HG03442 (cell line): ENCODE results near the gene SLC5A3.

Source experiments
- ATAC-seq: cut with Tn5 transposase; IDR thresholded peaks from one replicate; pipeline ENCODE4 v1.9.1; 2021; ENCODE audit warnings: mild to moderate bottlenecking, moderate library complexity; ENCODE audit not compliant: unreplicated experiment

SLC5A3 gene

GRCh38 chr21:34073032-34073748 lies at the start of gene SLC5A3, which contains the start of gene MRPS6:
TSS of gene SLC5A3 (plus strand) at chr21:34073578. CDS start at chr21:34095199, 21,621 bp downstream.
TSS of gene MRPS6 (plus strand) at chr21:34073578. CDS start at chr21:34073701, 123 bp downstream.
- ATAC-seq, result peak; percentile 70

DNA sequence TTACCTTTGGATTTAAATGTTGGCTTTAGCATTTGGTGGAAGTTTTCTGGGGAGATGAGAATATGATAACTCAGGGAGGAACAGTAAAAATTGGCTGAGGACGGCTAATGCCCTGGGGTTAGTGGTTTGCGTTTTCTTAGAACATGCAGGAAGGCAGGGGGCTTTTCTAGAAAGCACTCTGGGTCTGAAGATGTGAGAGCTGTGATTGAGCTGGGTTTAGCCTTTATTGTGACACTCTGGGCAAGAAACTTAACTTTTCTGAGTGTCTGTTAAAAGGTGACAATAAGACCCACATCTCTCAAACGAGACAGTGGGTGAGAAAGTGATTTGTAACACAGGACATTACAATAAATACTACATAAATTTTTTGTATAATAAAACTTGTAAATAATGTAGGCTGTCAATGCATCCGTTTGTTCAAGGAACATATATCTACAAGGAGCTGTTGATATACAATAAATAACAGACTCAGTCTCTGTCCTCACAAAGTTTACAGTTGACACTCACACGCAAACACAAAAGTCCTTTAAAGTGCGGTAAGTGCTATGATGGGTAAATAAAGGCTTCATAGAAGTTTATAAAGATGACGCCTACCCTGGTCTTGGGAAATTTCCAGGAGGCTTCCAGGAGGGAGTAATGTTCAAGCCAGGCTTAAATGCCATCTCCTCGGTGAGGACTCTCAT lies 49.5 kb upstream of the SLC5A3 start:
- no peak for ATAC-seq

GRCh38 chr21:34024374-34024693 lies 49.0 kb upstream of the SLC5A3 start:
- ATAC-seq, result no peak

DNA sequence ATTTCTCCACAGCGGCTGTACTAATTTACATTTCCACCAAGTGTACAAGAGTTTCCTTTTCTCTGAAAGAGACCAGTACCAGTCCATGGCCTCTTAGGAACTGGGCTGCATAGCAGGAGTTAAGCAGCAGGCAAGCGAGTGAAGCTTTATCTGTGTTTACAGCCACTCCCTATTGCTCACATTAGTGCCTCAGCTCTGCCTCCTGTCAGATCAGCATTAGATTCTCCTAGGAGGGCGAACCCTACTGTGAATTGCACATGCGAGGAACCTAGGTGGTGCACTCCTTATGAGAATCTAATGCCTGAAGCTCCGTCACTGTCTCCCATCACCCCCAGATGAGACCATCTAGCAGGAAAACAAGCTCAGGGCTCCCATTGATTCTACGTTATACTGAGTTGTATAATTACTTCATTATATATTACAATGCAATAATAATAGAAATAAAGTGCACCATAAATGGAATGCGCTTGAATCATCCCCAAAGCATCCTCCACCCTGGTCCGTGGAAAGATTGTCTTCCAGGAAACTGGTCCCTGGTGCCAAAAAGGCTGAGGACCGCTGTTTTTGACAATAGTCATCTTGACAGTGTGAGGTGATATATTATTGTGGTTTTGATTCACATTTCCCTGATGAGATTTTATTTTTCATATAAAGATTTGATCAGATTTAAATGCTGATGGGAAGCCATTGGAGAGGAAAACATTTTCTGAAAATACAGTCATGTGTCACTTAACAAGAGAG lies 45.5 kb upstream of the SLC5A3 start:
- no peak for ATAC-seq

DNA sequence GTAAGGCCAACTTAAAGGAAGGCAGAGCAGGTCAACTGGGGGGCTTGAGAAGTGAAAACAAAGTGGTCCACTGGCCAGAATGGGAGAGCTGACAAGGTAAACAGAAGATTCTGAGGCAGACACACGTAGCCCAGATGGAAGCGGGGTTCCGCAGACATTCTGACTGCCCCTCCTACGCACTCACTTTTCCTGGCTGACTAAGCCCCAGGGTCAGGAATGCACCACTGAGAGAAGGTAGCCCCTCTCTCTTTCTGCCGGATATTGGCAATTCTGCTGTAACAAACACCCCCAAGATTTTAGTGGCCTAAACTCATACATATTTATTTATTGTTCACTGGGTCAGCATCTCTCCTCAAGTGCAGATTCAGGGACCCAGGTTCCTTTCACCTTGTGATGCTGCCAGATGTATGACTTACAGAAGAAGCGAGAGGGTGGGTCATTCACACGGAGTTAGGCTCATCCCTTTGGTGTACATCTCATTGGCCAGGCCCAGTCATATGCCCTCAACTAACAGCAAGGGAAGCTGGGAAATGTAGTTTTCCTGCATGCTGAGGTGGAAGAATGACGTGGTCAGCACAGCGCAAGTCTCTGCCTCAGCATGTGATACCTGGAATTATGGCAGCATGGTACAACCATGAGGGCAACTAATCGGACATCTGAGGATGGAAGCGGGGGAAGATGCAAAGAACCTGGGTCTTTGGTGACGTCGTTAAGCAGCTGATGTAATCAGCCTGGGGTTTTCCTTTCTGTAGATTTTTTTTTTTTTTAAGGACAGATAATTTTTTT lies 43.4 kb upstream of the SLC5A3 start:
- peak; percentile 90 for ATAC-seq

DNA sequence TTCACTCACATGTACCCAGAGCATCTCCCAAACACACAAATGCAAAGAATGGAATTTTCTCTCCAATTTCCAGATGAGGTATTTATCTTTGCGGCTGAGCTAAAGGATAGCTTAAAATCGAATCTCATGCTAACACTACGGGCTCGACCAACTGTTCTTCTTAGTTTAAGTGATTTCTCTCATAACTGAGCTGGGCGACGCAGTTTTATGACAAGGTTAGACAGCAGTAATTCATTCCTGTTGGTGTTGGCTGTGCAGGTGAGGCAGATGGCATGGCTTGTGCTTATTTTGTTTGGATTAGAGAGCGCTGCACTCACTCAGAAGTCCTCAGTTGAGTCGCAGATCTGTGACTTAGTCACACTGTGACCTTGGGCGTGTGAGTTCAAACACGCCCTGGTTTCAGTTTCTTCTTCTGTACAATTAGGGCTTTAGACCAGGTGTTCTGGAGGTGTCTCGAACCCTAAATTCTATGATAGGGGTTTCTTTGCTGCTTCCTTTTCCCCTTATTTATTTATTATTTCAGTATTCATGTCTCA lies 41.5 kb upstream of the SLC5A3 start:
- ATAC-seq, result no peak

GRCh38 chr21:34034369-34035014 lies 38.9 kb upstream of the SLC5A3 start:
- ATAC-seq, result no peak

DNA sequence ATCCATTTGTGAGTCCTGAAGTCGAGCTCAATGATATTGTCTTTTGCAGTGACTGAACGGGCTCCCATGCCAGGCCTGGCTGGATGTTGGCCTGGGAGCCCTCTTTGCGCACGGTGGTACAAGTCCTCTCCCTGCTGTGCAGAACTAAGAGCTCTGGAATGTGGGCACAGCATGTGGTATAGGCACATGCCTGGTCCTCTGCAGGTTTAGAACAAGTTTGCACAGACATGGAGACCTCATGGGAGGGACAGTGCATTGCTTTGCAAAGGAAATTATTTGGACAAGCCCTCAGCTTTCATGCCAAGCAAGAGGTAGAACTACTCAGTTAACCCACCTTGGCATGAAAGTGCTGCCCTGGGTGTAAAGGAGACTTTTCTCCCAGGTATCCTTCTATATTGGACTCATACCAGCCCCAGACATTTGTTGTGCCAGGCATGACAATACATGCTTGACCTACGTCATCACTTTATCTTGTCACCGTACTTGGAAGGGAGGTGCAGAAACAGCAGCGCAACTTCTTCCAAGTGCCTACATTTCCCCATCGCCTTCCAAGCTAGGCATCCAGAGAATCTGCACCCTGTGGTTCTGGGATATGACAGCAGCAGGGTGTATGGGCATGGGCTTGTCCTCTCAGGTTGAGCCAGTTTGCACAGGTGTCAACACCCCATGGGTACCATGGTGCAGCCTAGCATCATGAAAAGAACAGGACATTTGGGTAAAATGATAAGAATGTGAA lies 37.6 kb upstream of the SLC5A3 start:
- no peak for ATAC-seq

DNA sequence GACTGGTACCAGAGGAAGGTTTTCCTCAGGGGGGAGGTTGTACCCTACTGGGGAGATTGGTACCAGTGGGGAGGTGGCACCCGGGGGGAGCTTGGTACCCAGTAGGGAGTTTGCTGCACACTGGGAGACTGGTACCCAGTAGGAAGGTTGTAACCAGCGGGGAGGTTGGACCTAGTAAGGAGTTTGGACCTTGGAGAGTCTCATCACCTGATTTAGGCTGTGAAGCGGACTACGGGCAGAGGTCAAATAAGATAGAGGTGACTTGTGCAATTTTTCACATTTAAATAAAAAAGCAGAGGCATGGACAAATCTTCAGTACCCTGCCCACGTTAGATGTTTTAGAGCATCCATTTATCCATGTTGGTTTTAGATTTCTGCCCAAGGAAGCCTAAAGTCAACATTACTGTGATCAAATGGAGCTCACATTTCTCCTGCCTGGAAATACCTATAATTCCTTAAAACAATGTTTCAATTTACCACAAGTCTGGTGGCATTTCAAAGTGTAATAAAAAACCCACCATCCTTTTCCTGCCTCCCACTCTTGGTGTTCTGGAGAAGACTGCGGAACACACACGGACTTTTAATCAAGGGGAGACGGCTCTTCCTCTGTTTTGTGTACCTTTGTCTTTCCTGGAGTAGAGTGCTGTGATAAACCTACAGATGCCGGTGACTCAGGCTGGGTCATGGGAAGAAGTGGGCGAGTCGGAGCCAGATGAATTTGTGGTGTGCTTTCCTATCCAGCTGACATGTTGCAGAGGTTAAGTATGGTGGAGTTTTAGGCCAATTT lies 36.2 kb upstream of the SLC5A3 start:
- ATAC-seq, result no peak

DNA sequence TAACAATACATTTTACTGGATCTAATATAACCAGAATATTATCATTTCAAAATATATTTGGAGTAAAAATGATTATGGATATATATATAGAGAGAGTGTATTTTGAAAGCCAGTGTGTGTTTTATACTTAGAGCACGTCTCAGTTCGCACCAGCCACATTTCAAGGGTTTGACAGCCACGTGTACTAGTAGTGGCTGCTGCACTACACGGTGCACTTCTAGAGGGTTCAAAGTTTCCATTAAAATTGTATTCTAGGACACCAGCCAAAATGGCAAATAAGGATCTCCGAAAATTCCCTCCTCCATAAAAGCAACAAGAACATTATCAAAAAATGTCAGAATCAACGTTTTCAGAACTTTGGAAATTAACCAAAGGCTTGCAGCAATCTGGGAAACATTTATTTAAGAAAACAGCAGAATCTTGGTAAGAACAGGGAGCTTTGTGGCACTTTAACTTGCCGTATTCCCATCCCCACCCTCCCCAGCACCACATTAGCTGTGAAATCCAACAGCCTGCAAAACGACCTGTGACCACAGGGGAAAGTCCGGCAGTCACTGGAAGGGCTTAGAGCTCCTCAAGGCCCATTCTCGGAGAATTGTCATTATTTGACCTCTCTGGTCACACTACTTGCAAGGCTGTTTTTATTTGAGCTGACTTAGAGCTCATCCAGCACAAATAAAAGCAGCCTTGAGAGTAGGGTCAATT lies 33.5 kb upstream of the SLC5A3 start:
- no peak for ATAC-seq

DNA sequence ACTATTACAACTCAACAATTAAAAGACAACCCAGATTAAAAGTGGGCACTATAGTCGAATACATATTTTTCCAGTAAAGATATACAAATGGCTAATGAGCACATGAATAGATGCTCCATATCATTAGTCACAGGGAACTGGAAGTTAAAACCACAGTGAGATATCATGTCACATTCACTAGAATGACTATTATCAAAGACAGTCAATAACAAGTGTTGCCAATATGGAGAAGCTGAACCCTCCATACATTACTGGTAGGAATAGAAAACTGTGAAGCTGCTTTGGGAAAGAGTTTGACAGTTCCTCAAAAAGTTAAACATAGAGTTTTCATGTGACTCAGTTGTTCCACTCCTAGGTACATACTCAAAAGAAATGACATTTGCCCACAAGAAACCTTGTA lies 30.6 kb upstream of the SLC5A3 start:
- no peak for ATAC-seq

- ATAC-seq, result no peak
Measured at GRCh38 chr21:34043333-34043732, 30.0 kb upstream of the SLC5A3 start.

GRCh38 chr21:34046917-34047316 lies 26.5 kb upstream of the SLC5A3 start:
- ATAC-seq, result no peak

GRCh38 chr21:34047835-34048234 lies 25.5 kb upstream of the SLC5A3 start:
- ATAC-seq, result no peak

- no peak for ATAC-seq
Measured at GRCh38 chr21:34052171-34052570, 21.2 kb upstream of the SLC5A3 start.

- no peak for ATAC-seq
Measured at GRCh38 chr21:34054259-34054658, 19.1 kb upstream of the SLC5A3 start.

DNA sequence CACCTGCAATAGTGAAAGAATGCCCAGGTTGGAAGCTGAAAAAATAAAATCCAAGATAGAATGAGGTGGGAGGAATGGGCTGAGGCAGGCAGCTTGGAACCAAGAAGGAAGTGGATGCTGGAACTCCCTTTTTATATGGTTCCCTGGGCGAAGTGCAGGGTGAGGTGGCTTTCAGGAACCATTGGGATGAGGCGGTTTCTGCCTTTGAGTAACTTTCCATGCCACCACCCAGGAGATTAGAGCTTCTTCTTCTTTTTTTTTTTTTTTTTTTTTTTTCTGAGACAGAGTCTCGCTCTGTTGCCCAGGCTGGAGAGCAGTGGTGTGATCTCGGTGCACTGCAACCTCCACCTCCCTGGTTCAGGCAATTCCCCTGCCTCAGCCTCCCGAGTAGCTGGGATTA lies 17.8 kb upstream of the SLC5A3 start:
- ATAC-seq, result no peak

DNA sequence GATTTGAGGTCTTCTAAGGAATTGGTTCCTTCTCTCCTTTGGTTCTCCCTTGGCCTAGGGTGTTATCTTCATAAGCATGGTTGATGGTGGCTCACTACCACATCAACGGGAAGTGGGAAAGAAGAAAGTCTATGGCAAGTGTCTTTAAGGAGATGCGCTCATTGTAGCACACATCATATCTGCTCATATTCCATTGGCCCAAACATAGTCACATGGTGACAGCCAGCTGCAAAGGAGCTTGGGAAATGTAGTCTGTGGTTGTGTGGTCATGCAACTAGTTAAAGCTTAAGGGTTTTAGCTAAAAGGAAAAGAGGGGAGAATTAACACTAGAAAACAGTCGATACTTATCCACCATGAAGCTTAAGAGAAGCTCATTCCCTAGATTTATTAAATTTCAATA lies 11.4 kb upstream of the SLC5A3 start:
- ATAC-seq, result no peak
